PFSK-1 (cell line): Measurements from ENCODE around the gene CD2BP2.

Experiments used
- FOXP2 ChIP-seq: optimal IDR thresholded peaks from 2 replicates; pipeline ENCODE3; 2011; ENCODE audit warnings: borderline replicate concordance, control low read depth, inconsistent platforms; ENCODE audit not compliant: insufficient read depth; ENCODE audit errors: extremely low read length, extremely low read depth
- POLR2AphosphoS5 ChIP-seq: IDR thresholded peaks from 2 replicates; pipeline ENCODE4 v1.6.1; 2012; ENCODE audit warnings: low read depth, mild to moderate bottlenecking, control low read depth, low read length, moderate library complexity
- SIN3A ChIP-seq: IDR thresholded peaks from 2 replicates; pipeline ENCODE4 v1.6.1; 2012; ENCODE audit warnings: mild to moderate bottlenecking, low read length, moderate library complexity, borderline replicate concordance; ENCODE audit not compliant: insufficient read depth
- TAF1 ChIP-seq: IDR thresholded peaks from 2 replicates; pipeline ENCODE4 v1.6.1; 2012; ENCODE audit warnings: low read length, control low read depth, borderline replicate concordance; ENCODE audit not compliant: insufficient read depth
- TF ChIP-seq, protein P1 (sequence below), 2 experiments: IDR thresholded peaks; 2 replicates each; pipeline versions ENCODE4 v1.6.1 to v1.8.0; 2011 to 2012; ENCODE audit warnings: low read depth in 2 of 2, low read length in 2 of 2, control low read depth in 1 of 2, inconsistent platforms in 1 of 2, mild to moderate bottlenecking in 1 of 2, moderate library complexity in 1 of 2; ENCODE audit not compliant: insufficient read depth in 1 of 2

DNA sequence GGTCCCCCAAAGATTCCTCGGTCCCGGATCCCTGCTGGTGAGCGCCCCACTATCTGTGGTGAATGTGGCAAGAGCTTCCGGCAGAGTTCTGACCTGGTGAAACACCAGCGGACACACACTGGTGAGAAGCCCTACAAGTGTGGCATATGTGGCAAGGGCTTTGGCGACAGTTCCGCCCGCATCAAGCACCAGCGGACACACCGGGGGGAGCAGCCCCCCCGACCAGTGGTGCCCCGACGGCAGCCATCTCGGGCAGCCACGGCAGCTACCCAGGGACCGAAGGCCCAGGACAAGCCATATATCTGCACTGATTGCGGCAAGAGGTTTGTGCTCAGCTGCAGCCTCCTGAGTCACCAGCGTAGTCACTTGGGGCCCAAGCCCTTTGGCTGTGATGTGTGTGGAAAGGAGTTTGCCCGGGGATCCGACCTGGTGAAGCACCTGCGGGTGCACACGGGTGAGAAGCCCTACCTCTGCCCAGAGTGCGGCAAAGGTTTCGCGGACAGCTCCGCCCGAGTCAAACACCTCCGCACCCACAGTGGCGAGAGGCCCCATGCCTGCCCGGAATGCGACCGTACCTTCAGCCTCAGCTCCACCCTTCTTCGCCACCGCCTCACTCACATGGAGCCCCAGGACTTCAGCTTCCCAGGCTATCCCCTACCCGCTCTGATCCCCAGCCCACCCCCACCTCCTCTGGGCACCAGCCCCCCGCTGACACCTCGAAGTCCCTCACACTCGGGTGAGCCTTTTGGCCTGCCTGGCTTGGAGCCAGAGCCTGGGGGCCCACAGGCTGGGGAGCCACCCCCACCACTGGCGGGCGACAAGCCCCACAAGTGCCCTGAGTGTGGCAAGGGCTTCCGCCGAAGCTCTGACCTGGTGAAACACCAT, 42.9 kb upstream of the CD2BP2 start:
- no peak for TF ChIP-seq POLR2AphosphoS5
- TF ChIP-seq TAF1, result no peak
- TF ChIP-seq SIN3A, result no peak
- TF ChIP-seq, protein P1, sequence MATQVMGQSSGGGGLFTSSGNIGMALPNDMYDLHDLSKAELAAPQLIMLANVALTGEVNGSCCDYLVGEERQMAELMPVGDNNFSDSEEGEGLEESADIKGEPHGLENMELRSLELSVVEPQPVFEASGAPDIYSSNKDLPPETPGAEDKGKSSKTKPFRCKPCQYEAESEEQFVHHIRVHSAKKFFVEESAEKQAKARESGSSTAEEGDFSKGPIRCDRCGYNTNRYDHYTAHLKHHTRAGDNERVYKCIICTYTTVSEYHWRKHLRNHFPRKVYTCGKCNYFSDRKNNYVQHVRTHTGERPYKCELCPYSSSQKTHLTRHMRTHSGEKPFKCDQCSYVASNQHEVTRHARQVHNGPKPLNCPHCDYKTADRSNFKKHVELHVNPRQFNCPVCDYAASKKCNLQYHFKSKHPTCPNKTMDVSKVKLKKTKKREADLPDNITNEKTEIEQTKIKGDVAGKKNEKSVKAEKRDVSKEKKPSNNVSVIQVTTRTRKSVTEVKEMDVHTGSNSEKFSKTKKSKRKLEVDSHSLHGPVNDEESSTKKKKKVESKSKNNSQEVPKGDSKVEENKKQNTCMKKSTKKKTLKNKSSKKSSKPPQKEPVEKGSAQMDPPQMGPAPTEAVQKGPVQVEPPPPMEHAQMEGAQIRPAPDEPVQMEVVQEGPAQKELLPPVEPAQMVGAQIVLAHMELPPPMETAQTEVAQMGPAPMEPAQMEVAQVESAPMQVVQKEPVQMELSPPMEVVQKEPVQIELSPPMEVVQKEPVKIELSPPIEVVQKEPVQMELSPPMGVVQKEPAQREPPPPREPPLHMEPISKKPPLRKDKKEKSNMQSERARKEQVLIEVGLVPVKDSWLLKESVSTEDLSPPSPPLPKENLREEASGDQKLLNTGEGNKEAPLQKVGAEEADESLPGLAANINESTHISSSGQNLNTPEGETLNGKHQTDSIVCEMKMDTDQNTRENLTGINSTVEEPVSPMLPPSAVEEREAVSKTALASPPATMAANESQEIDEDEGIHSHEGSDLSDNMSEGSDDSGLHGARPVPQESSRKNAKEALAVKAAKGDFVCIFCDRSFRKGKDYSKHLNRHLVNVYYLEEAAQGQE (IDR thresholded peaks at IDR 0.05; ENCODE audit: insufficient read depth in 1 of 2, low read depth in 2 of 2, low read length in 2 of 2), result no peak
- TF ChIP-seq FOXP2, result no peak
